HEK293T (cell line): Measurements from ENCODE around the gene CSTPP1.

ENCODE experiments used
- NFRKB ChIP-seq: fragments of 450-650 bp; IDR thresholded peaks from 2 replicates; pipeline ENCODE4 v1.6.1; 2016; ENCODE audit warnings: mild to moderate bottlenecking, moderate library complexity
- TARDBP ChIP-seq: fragments of 450-650 bp; IDR thresholded peaks from 2 replicates; pipeline ENCODE4 v1.6.1; 2016
- ZNF384 ChIP-seq: fragments of 450-650 bp; IDR thresholded peaks from 2 replicates; pipeline ENCODE4 v1.6.1; 2016

DNA sequence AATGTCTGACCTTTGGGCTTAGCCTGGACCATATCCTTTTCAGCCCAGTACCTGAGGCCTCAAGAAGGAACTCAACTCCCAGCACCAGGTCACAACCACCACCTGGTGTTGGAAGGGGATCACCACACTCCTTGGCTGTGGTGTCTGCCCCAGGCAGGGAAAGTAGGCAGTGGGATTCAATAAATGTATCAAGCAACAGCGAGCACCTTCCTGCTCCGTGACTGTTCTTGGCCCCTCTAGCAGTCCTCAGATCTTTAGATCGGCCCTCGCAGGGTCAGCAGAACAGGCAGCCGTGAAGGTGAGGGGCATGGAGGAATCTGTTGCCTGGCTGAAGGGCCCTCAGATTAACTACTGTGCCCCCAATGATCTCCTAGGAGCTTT, 224.2 kb downstream of the CSTPP1 start:
- TF ChIP-seq NFRKB = no peak
- TF ChIP-seq ZNF384 = no peak
- TF ChIP-seq TARDBP = no peak
